ENCODE results near the gene B4GALT2.

Gene B4GALT2

DNA sequence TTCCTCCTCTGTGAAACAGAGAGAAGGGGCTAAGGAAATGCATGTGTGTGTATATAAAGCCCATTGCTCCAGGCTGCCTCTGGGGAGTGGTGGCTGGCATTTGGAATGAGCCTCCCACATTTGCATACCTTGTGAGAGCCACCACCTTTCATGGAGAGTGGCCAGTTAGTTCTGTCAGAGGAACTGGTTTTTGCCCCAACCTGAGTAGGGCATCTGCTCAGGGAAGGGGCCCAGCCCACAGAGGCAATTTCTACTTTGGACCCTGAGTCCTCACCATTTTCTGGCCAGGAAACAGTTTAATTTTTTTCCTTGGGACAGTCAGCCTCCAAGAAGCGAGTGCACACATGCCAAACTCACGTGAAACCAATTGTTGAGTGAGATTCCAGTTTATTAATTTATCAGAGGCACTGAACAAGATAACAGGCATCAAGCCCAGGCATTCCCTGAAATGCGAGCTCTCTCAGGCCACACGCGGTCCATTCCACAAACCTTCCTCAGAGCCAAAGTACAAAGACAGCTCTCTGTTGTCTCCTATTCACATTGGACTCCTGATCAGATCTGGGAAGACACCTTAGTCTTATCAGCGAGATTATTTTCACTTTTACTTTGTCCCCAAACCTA, 53.3 kb downstream of the B4GALT2 start:
- Histone ChIP-seq H4K91ac (ENCODE audit: low read depth, low read length, poor library complexity) (no peak overlapping the region), H3K4ac (ENCODE audit: low read length) (no peak overlapping the region), H3K9ac (ENCODE audit: low read depth, low read length, poor library complexity) (no peak overlapping the region), H2BK15ac (ENCODE audit: low read length) (no peak overlapping the region), H3K23ac (ENCODE audit: low read depth, low read length, poor library complexity) (no peak overlapping the region), H3K79me1 (ENCODE audit: low read depth, low read length) (peaks cover 2% of the 10 kb centered on the region), H3K4me3 (ENCODE audit: low read length in 2 of 2) (peak overlapping the region in 1 of 2 donors; percentile 48), H3K27ac (replicated peaks; ENCODE audit: low read length) (peak overlapping the region; percentile 76), H3K4me1 (ENCODE audit: control insufficient read depth in 2 of 2, insufficient read depth in 1 of 2, low read depth in 1 of 2, low read length in 2 of 2) (peaks cover 20% of the 10 kb centered on the region in 2 donors), H4K8ac (ENCODE audit: low read depth, low read length) (no peak overlapping the region), H2AFZ (ENCODE audit: low read length) (peak overlapping the region; percentile 83), H2AK5ac (ENCODE audit: low read depth, low read length) (no peak overlapping the region), H2BK12ac (ENCODE audit: low read length) (no peak overlapping the region), H3K18ac (ENCODE audit: low read length) (peak overlapping the region; percentile 3), H2BK120ac (ENCODE audit: low read depth, low read length) (no peak overlapping the region), H2BK5ac (ENCODE audit: low read length) (no peak overlapping the region), H3K36me3 (replicated peaks in 1 of 2; ENCODE audit: control insufficient read depth in 2 of 2, insufficient read depth in 2 of 2, low read length in 2 of 2) (no peaks in the 10 kb centered on the region), H3K4me2 (ENCODE audit: insufficient read depth, low read length, poor library complexity, severe bottlenecking) (peak overlapping the region; percentile 68), H3K14ac (ENCODE audit: low read length) (no peak overlapping the region), H3K9me3 (replicated peaks in 1 of 2; ENCODE audit: control insufficient read depth in 2 of 2, insufficient read depth in 1 of 2, low read depth in 1 of 2, low read length in 2 of 2) (peaks cover 0 to 1% of the 10 kb centered on the region in 2 donors), H3K27me3 (ENCODE audit: control insufficient read depth in 3 of 3, insufficient read depth in 3 of 3, low read depth in 1 of 3, low read length in 3 of 3) (peaks cover 0 to 25% (median 0%) of the 10 kb centered on the region in 3 experiments)
- WGBS, 2 donors (ENCODE audit: extremely low coverage in 2 of 2, insufficient read length in 2 of 2, insufficient replicate concordance in 1 of 2): no CpG with 5 or more reads among the region's 6 CpGs
- no peak for DNase-seq (ENCODE audit: low spot score)

DNA sequence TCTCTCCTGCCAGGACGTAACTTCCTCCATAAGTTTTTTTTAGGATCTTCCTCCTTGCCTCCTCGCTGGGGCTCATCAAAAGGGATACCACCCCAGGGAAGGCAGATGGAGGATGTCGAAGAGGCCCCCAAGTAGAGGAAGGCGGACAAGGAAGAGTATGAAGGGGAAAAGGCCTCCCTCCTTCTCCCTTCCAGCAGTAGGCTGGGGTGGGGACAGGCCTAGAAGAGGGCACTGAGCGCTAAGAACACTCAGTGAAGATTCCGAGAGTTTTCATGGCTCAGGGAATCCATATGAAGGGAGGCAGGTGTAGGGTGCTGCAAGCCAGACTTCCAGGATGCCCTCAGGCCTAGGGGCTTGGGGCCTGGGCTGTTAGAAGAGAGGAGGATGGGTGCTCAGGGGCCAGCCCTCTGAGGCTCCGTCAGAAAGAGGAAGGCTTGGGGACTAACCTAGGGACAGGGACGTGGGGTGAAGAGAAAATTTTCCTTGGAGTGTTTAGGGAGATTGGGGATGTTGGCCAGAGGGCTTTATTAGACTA, 54.1 kb downstream of the B4GALT2 start:
- Histone ChIP-seq H3K9me3 (replicated peaks in 1 of 2; ENCODE audit: control insufficient read depth in 2 of 2, insufficient read depth in 1 of 2, low read depth in 1 of 2, low read length in 2 of 2) (peaks cover 0 to 1% of the 10 kb centered on the region in 2 donors), H2AFZ (ENCODE audit: low read length) (no peak overlapping the region), H2BK120ac (ENCODE audit: low read depth, low read length) (no peak overlapping the region), H3K23ac (ENCODE audit: low read depth, low read length, poor library complexity) (no peak overlapping the region), H3K4me2 (ENCODE audit: insufficient read depth, low read length, poor library complexity, severe bottlenecking) (no peak overlapping the region), H3K4ac (ENCODE audit: low read length) (no peak overlapping the region), H4K91ac (ENCODE audit: low read depth, low read length, poor library complexity) (no peak overlapping the region), H3K4me3 (ENCODE audit: low read length in 2 of 2) (no peak overlapping the region), H2AK5ac (ENCODE audit: low read depth, low read length) (peak overlapping the region; percentile 21), H3K14ac (ENCODE audit: low read length) (no peak overlapping the region), H3K9ac (ENCODE audit: low read depth, low read length, poor library complexity) (no peak overlapping the region), H2BK5ac (ENCODE audit: low read length) (no peak overlapping the region), H3K18ac (ENCODE audit: low read length) (peak overlapping the region; percentile 32), H3K4me1 (ENCODE audit: control insufficient read depth in 2 of 2, insufficient read depth in 1 of 2, low read depth in 1 of 2, low read length in 2 of 2) (peaks cover 20% of the 10 kb centered on the region in 2 donors), H3K36me3 (replicated peaks in 1 of 2; ENCODE audit: control insufficient read depth in 2 of 2, insufficient read depth in 2 of 2, low read length in 2 of 2) (no peaks in the 10 kb centered on the region), H3K27ac (replicated peaks; ENCODE audit: low read length) (no peak overlapping the region), H4K8ac (ENCODE audit: low read depth, low read length) (no peak overlapping the region), H2BK12ac (ENCODE audit: low read length) (no peak overlapping the region), H3K79me1 (ENCODE audit: low read depth, low read length) (peaks cover 2% of the 10 kb centered on the region), H2BK15ac (ENCODE audit: low read length) (peak overlapping the region; percentile 63), H3K27me3 (ENCODE audit: control insufficient read depth in 3 of 3, insufficient read depth in 3 of 3, low read depth in 1 of 3, low read length in 3 of 3) (peaks cover 0 to 25% (median 0%) of the 10 kb centered on the region in 3 experiments)
- WGBS, 2 donors (ENCODE audit: extremely low coverage in 2 of 2, insufficient read length in 2 of 2, insufficient replicate concordance in 1 of 2): no CpG with 5 or more reads among the region's 8 CpGs
- no peak for DNase-seq (ENCODE audit: low spot score)

DNA sequence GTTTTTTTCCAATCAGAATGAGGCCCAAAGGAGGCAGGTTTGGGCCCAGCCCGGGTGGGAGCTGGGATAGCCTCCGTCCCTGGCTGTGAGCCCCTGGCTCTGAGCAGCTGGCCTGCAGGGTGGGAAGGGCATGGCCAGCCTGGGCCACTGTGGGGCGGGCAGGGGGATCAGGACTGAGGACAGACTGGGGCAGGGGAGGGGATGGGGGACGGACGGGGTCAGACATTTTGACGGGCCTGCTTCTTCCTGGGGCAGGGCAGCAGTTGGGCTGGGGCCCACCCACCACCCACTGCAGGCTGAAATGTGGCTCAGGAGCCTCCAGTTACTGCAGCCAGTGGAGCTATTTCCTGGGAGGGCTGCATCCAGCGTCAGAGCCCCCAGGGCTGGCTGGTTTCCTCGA, 54.7 kb downstream of the B4GALT2 start:
- Histone ChIP-seq H3K23ac (ENCODE audit: low read depth, low read length, poor library complexity) (no peak overlapping the region), H2BK120ac (ENCODE audit: low read depth, low read length) (no peak overlapping the region), H3K9me3 (replicated peaks in 1 of 2; ENCODE audit: control insufficient read depth in 2 of 2, insufficient read depth in 1 of 2, low read depth in 1 of 2, low read length in 2 of 2) (peaks cover 0 to 1% of the 10 kb centered on the region in 2 donors), H4K8ac (ENCODE audit: low read depth, low read length) (no peak overlapping the region), H3K4me3 (ENCODE audit: low read length in 2 of 2) (no peak overlapping the region), H2AK5ac (ENCODE audit: low read depth, low read length) (peak overlapping the region; percentile 82), H3K4ac (ENCODE audit: low read length) (no peak overlapping the region), H3K18ac (ENCODE audit: low read length) (peak overlapping the region; percentile 21), H2BK5ac (ENCODE audit: low read length) (no peak overlapping the region), H3K36me3 (replicated peaks in 1 of 2; ENCODE audit: control insufficient read depth in 2 of 2, insufficient read depth in 2 of 2, low read length in 2 of 2) (no peaks in the 10 kb centered on the region), H3K4me2 (ENCODE audit: insufficient read depth, low read length, poor library complexity, severe bottlenecking) (no peak overlapping the region), H2BK15ac (ENCODE audit: low read length) (peak overlapping the region; percentile 42), H3K4me1 (ENCODE audit: control insufficient read depth in 2 of 2, insufficient read depth in 1 of 2, low read depth in 1 of 2, low read length in 2 of 2) (peaks cover 20% of the 10 kb centered on the region in 2 donors), H3K27ac (replicated peaks; ENCODE audit: low read length) (no peak overlapping the region), H3K27me3 (ENCODE audit: control insufficient read depth in 3 of 3, insufficient read depth in 3 of 3, low read depth in 1 of 3, low read length in 3 of 3) (peaks cover 0 to 25% (median 0%) of the 10 kb centered on the region in 3 experiments), H3K79me1 (ENCODE audit: low read depth, low read length) (peaks cover 2% of the 10 kb centered on the region), H3K9ac (ENCODE audit: low read depth, low read length, poor library complexity) (no peak overlapping the region), H2AFZ (ENCODE audit: low read length) (no peak overlapping the region), H2BK12ac (ENCODE audit: low read length) (no peak overlapping the region), H4K91ac (ENCODE audit: low read depth, low read length, poor library complexity) (no peak overlapping the region), H3K14ac (ENCODE audit: low read length) (no peak overlapping the region)
- WGBS, 2 donors (ENCODE audit: extremely low coverage in 2 of 2, insufficient read length in 2 of 2, insufficient replicate concordance in 1 of 2): no CpG with 5 or more reads among the region's 8 CpGs
- DNase-seq (ENCODE audit: low spot score): no peak

DNA sequence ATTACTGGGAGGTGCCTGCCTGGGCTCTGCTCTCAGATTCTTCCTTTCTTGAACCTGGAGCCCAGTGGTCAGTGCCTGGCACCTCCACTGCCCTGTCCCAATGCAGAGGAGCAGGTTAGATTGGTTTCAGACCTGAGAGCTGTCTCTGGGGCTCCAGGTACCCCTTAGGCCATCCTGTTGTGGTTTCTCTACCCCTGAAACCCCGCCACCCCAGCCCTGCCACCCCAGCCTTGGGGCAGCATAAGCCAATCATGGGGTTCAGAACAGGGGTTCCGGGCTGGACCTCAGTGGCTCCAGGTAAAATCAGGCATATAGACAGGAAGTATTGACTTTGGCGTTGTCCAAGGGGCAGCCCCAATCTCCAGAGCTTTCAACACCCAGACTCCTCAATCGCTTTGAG, 55.4 kb downstream of the B4GALT2 start:
- no peak overlapping the region for H3K9ac ChIP-seq (ENCODE audit: low read depth, low read length, poor library complexity)
- H2AFZ ChIP-seq (ENCODE audit: low read length): no peak overlapping the region
- H3K4me1 ChIP-seq (ENCODE audit: control insufficient read depth in 2 of 2, insufficient read depth in 1 of 2, low read depth in 1 of 2, low read length in 2 of 2): peaks cover 14 to 17% of the 10 kb centered on the region in 2 donors
- no peak overlapping the region for H3K27ac ChIP-seq (replicated peaks; ENCODE audit: low read length)
- H3K79me1 ChIP-seq (ENCODE audit: low read depth, low read length): peaks cover 2% of the 10 kb centered on the region
- H3K4ac ChIP-seq (ENCODE audit: low read length): no peak overlapping the region
- H3K27me3 ChIP-seq (ENCODE audit: control insufficient read depth in 3 of 3, insufficient read depth in 3 of 3, low read depth in 1 of 3, low read length in 3 of 3): peaks cover 0 to 25% (median 0%) of the 10 kb centered on the region in 3 experiments
- no peak overlapping the region for H4K91ac ChIP-seq (ENCODE audit: low read depth, low read length, poor library complexity)
- no peak overlapping the region for H2BK120ac ChIP-seq (ENCODE audit: low read depth, low read length)
- no CpG with 5 or more reads among the region's 4 CpGs for whole genome bisulfite sequencing, 2 donors (ENCODE audit: extremely low coverage in 2 of 2, insufficient read length in 2 of 2, insufficient replicate concordance in 1 of 2)
- DNase-seq (ENCODE audit: low spot score): no peak
- no peak overlapping the region for H3K4me3 ChIP-seq (ENCODE audit: low read length in 2 of 2)
- H3K36me3 ChIP-seq (replicated peaks in 1 of 2; ENCODE audit: control insufficient read depth in 2 of 2, insufficient read depth in 2 of 2, low read length in 2 of 2): no peaks in the 10 kb centered on the region
- peak overlapping the region; percentile 82 for H2AK5ac ChIP-seq (ENCODE audit: low read depth, low read length)
- no peak overlapping the region for H3K18ac ChIP-seq (ENCODE audit: low read length)
- H2BK15ac ChIP-seq (ENCODE audit: low read length): peak overlapping the region; percentile 42
- H2BK5ac ChIP-seq (ENCODE audit: low read length): no peak overlapping the region
- peaks cover 0 to 1% of the 10 kb centered on the region in 2 donors for H3K9me3 ChIP-seq (replicated peaks in 1 of 2; ENCODE audit: control insufficient read depth in 2 of 2, insufficient read depth in 1 of 2, low read depth in 1 of 2, low read length in 2 of 2)
- no peak overlapping the region for H2BK12ac ChIP-seq (ENCODE audit: low read length)
- H3K14ac ChIP-seq (ENCODE audit: low read length): no peak overlapping the region
- no peak overlapping the region for H4K8ac ChIP-seq (ENCODE audit: low read depth, low read length)
- H3K23ac ChIP-seq (ENCODE audit: low read depth, low read length, poor library complexity): no peak overlapping the region
- H3K4me2 ChIP-seq (ENCODE audit: insufficient read depth, low read length, poor library complexity, severe bottlenecking): no peak overlapping the region
